HepG2 (cell line): ENCODE data around the gene PLK3. TPM values are rescaled to one million over a fixed set of nuclear protein-coding genes. Genes with fewer than 3 reads are reported as not detected.

Experiments
- DZIP1 ChIP-seq: sonication (generic); formaldehyde crosslinking; IDR thresholded peaks from 2 replicates; pipeline ENCODE4 v1.5.0; 2020; ENCODE audit warnings: mild to moderate bottlenecking, missing genetic modification reagents
- ESRRA ChIP-seq: sonication (generic); formaldehyde crosslinking; IDR thresholded peaks from 2 replicates; pipeline ENCODE4 v1.5.1; 2020; ENCODE audit warnings: mild to moderate bottlenecking, low read depth, missing genetic modification reagents
- FOXP4 ChIP-seq: sonication (generic); formaldehyde crosslinking; IDR thresholded peaks from 2 replicates; pipeline ENCODE4 v1.4.0; 2020; ENCODE audit warnings: missing genetic modification reagents
- HMG20B ChIP-seq: conservative IDR thresholded peaks from 2 replicates; pipeline ENCODE4 v1.6.1; 2016; ENCODE audit warnings: missing genetic modification reagents, missing compliant biosample characterization
- ISL2 ChIP-seq: sonication (generic); formaldehyde crosslinking; IDR thresholded peaks from 2 replicates; pipeline ENCODE4 v1.5.0; 2020; ENCODE audit warnings: missing genetic modification reagents
- MYPOP ChIP-seq: sonication (generic); formaldehyde crosslinking; IDR thresholded peaks from 2 replicates; pipeline ENCODE4 v1.8.1; 2023; ENCODE audit warnings: mild to moderate bottlenecking, moderate library complexity, missing genetic modification reagents
- NR0B2 ChIP-seq: sonication (generic); formaldehyde crosslinking; IDR thresholded peaks from 2 replicates; pipeline ENCODE4 v1.4.0; 2020; ENCODE audit warnings: mild to moderate bottlenecking, missing genetic modification reagents
- SP5 ChIP-seq: IDR thresholded peaks from 2 replicates; pipeline ENCODE4 v1.6.1; 2016; ENCODE audit warnings: low read depth, borderline replicate concordance
- SRF ChIP-seq: IDR thresholded peaks from 2 replicates; pipeline ENCODE4 v1.6.1; 2011; ENCODE audit warnings: mild to moderate bottlenecking, low read depth, low read length, moderate library complexity
- TBX2 ChIP-seq: sonication (generic); formaldehyde crosslinking; IDR thresholded peaks from 2 replicates; pipeline ENCODE4 v1.5.0; 2020; ENCODE audit warnings: missing genetic modification reagents, mild to moderate bottlenecking, borderline replicate concordance
- ZBTB39 ChIP-seq: sonication (generic); formaldehyde crosslinking; IDR thresholded peaks from 2 replicates; pipeline ENCODE4 v1.5.0; 2020; ENCODE audit warnings: missing genetic modification reagents
- ZFP62 ChIP-seq: sonication (generic); formaldehyde crosslinking; IDR thresholded peaks from 2 replicates; pipeline ENCODE4 v1.4.0; 2020; ENCODE audit warnings: missing genetic modification reagents
- ZNF44 ChIP-seq: sonication (generic); formaldehyde crosslinking; IDR thresholded peaks from 2 replicates; pipeline ENCODE4 v1.5.1; 2020; ENCODE audit warnings: mild to moderate bottlenecking, missing genetic modification reagents
- ZNF562 ChIP-seq: sonication (generic); formaldehyde crosslinking; IDR thresholded peaks from 2 replicates; pipeline ENCODE4 v1.8.0; 2022; ENCODE audit warnings: missing genetic modification reagents, borderline replicate concordance
- ZNF563 ChIP-seq: sonication (generic); formaldehyde crosslinking; IDR thresholded peaks from 2 replicates; pipeline ENCODE4 v1.8.0; 2022; ENCODE audit warnings: mild to moderate bottlenecking, moderate library complexity, missing genetic modification reagents
- ZNF747 ChIP-seq: sonication (generic); formaldehyde crosslinking; IDR thresholded peaks from 2 replicates; pipeline ENCODE4 v1.8.1; 2023; ENCODE audit warnings: missing genetic modification reagents, mild to moderate bottlenecking, borderline replicate concordance
- ZNF83 ChIP-seq: sonication (generic); formaldehyde crosslinking; IDR thresholded peaks from 2 replicates; pipeline ENCODE4 v1.4.0; 2020; ENCODE audit warnings: missing genetic modification reagents, mild to moderate bottlenecking, borderline replicate concordance
- ZNF891 ChIP-seq: sonication (generic); formaldehyde crosslinking; IDR thresholded peaks from 2 replicates; pipeline ENCODE4 v1.5.0; 2020; ENCODE audit warnings: mild to moderate bottlenecking, missing genetic modification reagents
- polyA plus RNA-seq, 8 experiments: library from polyadenylated mRNA; depleted of rRNA in 3 of 8; stranded (reverse) in 7 of 8; unstranded in 1 of 8; fragments of >200 nt; fragmentation: Illumina TruSeq in 4 of 8; extraction: Trizol in 4 of 8; gene quantifications; 2 replicates each; pipeline versions ENCODE4 v1.2.1 to v1.2.3, GENCODE V29; 2011 to 2016; ENCODE audit warnings: low read depth in 4 of 8, missing spikeins in 1 of 8, mixed read lengths in 1 of 8; ENCODE audit not compliant: insufficient read depth in 1 of 8
- total RNA-seq, 5 experiments: library from RNA; depleted of rRNA; stranded (reverse); fragments of >200 nt; fragmentation: Illumina TruSeq; extraction: Trizol; gene quantifications; 2 replicates each; pipeline ENCODE4 v1.2.3, GENCODE V29; 2016; ENCODE audit warnings: low read depth in 1 of 5

The PLK3 gene
- total and polyA plus RNA-seq, 2 of the 13 experiments (the other 11 are each of a cell fraction or from before 2014, with no cell fraction given), result 9.8 to 16.9 TPM

GRCh38 chr1:44807364-44808062, 7.3 kb downstream of the PLK3 start (continued):
- TF ChIP-seq HMG20B (CRISPR knock-in tag) (peak; percentile 35; the same call in 1 of the 2 replicates), SRF (no peak), DZIP1 (CRISPR knock-in tag) (no peak), ISL2 (CRISPR knock-in tag) (no peak; the same call in 1 of the 2 replicates), ZFP62 (CRISPR knock-in tag) (no peak), ZNF83 (CRISPR knock-in tag) (peak; percentile 94; the same call in 1 of the 2 replicates), ZNF747 (CRISPR knock-in tag) (peak; percentile 77; the same call in 1 of the 2 replicates), ZNF563 (peak; percentile 84; the same call in 1 of the 2 replicates), NR0B2 (CRISPR knock-in tag) (0 out of 2 replicates have a peak, but pooled peaks have one; percentile 11), ZNF891 (CRISPR knock-in tag) (0 out of 2 replicates have a peak, but pooled peaks have one; percentile 9), SP5 (CRISPR knock-in tag) (peak; percentile 95), ZNF562 (CRISPR knock-in tag) (no peak), ZBTB39 (CRISPR knock-in tag) (peak; percentile 38; the same call in 1 of the 2 replicates), MYPOP (CRISPR knock-in tag) (peak; percentile 64), ZNF44 (CRISPR knock-in tag) (0 out of 2 replicates have a peak, but pooled peaks have one; percentile 39), TBX2 (CRISPR knock-in tag) (peak; percentile 80), FOXP4 (CRISPR knock-in tag) (peak; percentile 67; the same call in 1 of the 2 replicates), ESRRA (peak; percentile 85)
